ENCODE data around the gene LIN9. TPM values are rescaled to one million over a fixed set of nuclear protein-coding genes. Genes with fewer than 3 reads are reported as not detected.

Gene LIN9
- total and polyA plus RNA-seq, 5 donors, result 5.0 to 9.9 (median 7.1) TPM

DNA sequence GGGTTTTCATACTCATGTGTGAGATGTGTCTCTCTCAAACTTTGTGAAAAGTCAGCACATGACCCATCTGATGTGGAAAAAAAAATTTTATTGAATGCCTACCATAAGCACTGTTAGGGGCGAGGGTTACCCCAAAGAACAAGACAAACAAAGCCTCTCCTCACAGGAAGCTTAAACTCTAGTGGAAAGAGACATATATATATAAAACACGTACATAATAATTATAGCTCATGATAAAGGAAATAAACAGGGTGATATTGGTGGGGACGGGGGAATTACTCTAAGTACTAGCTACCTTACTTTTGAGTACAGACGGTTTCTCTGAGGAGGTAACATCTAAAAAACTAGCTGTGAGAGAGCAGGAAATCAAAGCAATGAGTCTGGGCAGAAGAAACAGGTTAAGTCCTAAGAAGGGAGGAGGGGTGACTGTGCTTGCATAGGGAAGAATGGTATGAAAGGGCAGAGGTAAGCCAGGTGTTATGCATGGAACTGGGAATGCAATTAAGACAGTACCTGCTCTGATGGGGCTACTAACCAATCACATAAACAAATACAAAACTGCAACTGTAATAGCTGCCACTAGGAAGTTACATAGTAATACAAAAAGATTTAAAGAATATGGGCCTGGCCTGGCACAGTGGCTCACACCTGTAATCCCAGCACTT lies 4.5 kb downstream of the LIN9 start:
- Histone ChIP-seq H3K27me3 (ENCODE audit: control insufficient read depth, insufficient read depth) (no peaks in the 10 kb centered on the region), H3K27ac (ENCODE audit: low read length) (no peak overlapping the region), H3K9me3 (ENCODE audit: control insufficient read depth, low read length) (no peaks in the 10 kb centered on the region), H3K4me3 (ENCODE audit: low read length) (no peak overlapping the region), H3K4me1 (ENCODE audit: control insufficient read depth, insufficient read depth, low read length) (no peaks in the 10 kb centered on the region)
- ATAC-seq (no peak), DNase-seq (no peak)
- WGBS, result 88% methylated on average over 4 of the region's 4 CpGs
- intact Hi-C loops (cut with DNase I), result no loop called here

GRCh38 chr1:226302731-226303130 lies 6.2 kb downstream of the LIN9 start:
- intact Hi-C loops (cut with DNase I), result no loop called here
- Histone ChIP-seq H3K27ac (ENCODE audit: low read length) (no peak overlapping the region), H3K4me1 (ENCODE audit: control insufficient read depth, insufficient read depth, low read length) (no peaks in the 10 kb centered on the region), H3K27me3 (ENCODE audit: control insufficient read depth, insufficient read depth) (no peaks in the 10 kb centered on the region), H3K9me3 (ENCODE audit: control insufficient read depth, low read length) (no peaks in the 10 kb centered on the region), H3K4me3 (ENCODE audit: low read length) (no peak overlapping the region)
- ATAC-seq, result no peak
- 93% methylated on average over 1 of the region's 1 CpG for WGBS
- no peak for DNase-seq

GRCh38 chr1:226296911-226297310 lies 12.1 kb downstream of the LIN9 start:
- no peak for ATAC-seq
- WGBS, result 98% methylated on average over 5 of the region's 5 CpGs
- H3K4me3 ChIP-seq (ENCODE audit: low read length), result no peak overlapping the region
- no peaks in the 10 kb centered on the region for H3K9me3 ChIP-seq (ENCODE audit: control insufficient read depth, low read length)
- no peak for DNase-seq
- no peaks in the 10 kb centered on the region for H3K27me3 ChIP-seq (ENCODE audit: control insufficient read depth, insufficient read depth)
- intact Hi-C loops (cut with DNase I), result no loop called here
- H3K27ac ChIP-seq (ENCODE audit: low read length), result no peak overlapping the region
- H3K4me1 ChIP-seq (ENCODE audit: control insufficient read depth, insufficient read depth, low read length), result no peaks in the 10 kb centered on the region

DNA sequence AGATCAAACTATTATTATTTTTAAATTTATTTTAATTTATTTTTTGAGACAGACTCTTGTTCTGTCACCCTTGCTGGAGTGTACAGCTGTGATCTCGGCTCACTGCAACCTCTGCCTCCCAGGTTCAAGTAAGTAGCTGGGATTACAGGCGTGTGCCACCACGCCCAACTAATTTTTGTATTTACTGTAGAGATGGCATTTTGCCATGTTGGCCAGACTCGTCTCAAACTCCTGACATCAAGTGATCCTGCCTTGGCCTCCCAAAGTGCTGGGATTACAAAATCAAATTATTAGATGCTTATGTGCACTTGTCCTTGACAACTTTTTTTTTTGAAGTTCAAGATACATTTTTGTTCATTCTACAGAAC lies 15.4 kb downstream of the LIN9 start:
- no peaks in the 10 kb centered on the region for H3K9me3 ChIP-seq (ENCODE audit: control insufficient read depth, low read length)
- intact Hi-C loops (cut with DNase I), result no loop called here
- H3K4me3 ChIP-seq (ENCODE audit: low read length), result no peak overlapping the region
- WGBS, result 80% methylated on average over 4 of the region's 4 CpGs
- DNase-seq, result no peak
- no peaks in the 10 kb centered on the region for H3K4me1 ChIP-seq (ENCODE audit: control insufficient read depth, insufficient read depth, low read length)
- H3K27ac ChIP-seq (ENCODE audit: low read length), result no peak overlapping the region
- no peaks in the 10 kb centered on the region for H3K27me3 ChIP-seq (ENCODE audit: control insufficient read depth, insufficient read depth)
- ATAC-seq, result no peak

DNA sequence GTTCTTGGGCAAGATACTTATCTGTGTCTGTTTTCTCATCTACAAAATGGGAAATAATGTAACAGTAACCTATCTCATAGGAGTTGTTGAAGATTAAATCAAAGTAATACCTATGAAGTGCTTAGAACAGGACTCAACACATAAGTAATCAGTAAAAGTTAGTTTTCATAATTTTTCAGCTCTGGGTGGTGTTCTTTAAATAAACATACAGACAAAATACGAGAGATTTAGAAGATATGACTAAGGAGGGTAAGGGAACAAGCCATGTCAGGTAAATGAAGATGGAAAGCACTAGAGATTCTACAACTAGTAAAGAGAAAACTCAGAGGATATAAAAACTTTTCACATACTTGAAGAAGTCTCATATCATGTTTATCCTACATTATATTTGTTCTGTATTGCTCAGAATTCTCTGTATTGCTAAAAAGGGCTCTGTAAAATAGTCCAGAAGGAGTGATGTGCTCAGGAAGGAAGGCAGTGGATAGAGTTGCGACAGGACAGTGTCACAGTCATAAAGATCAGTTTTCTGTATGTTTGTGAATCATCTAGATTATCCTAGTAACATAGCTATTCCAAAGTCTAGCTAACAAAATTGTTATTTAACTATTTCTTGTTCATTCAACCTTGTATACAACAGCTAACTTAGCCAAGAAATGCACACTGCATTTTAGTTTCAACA lies 16.0 kb downstream of the LIN9 start:
- Histone ChIP-seq H3K27ac (ENCODE audit: low read length) (no peak overlapping the region), H3K27me3 (ENCODE audit: control insufficient read depth, insufficient read depth) (no peaks in the 10 kb centered on the region), H3K4me1 (ENCODE audit: control insufficient read depth, insufficient read depth, low read length) (no peaks in the 10 kb centered on the region), H3K4me3 (ENCODE audit: low read length) (no peak overlapping the region), H3K9me3 (ENCODE audit: control insufficient read depth, low read length) (no peaks in the 10 kb centered on the region)
- DNase-seq, result no peak
- intact Hi-C loops (cut with DNase I), result no loop called here
- no peak for ATAC-seq
- 92% methylated on average over 2 of the region's 2 CpGs for WGBS

- no peak for DNase-seq
- intact Hi-C loops (cut with DNase I), result no loop called here
Observed at GRCh38 chr1:226287587-226287986, 21.4 kb downstream of the LIN9 start.

GRCh38 chr1:226281058-226281457 lies 27.9 kb downstream of the LIN9 start:
- H3K27me3 ChIP-seq (ENCODE audit: control insufficient read depth, insufficient read depth), result no peaks in the 10 kb centered on the region
- WGBS, result 56% methylated on average over 1 of the region's 1 CpG
- intact Hi-C loops (cut with DNase I), result no loop called here
- DNase-seq (no peak), ATAC-seq (no peak)
- no peak overlapping the region for H3K4me3 ChIP-seq (ENCODE audit: low read length)
- no peaks in the 10 kb centered on the region for H3K9me3 ChIP-seq (ENCODE audit: control insufficient read depth, low read length)
- no peak overlapping the region for H3K27ac ChIP-seq (ENCODE audit: low read length)
- H3K4me1 ChIP-seq (ENCODE audit: control insufficient read depth, insufficient read depth, low read length), result no peaks in the 10 kb centered on the region

More at GRCh38 chr1:226287587-226287986, 21.4 kb downstream of the LIN9 start:
- 93% methylated on average over 4 of the region's 4 CpGs for WGBS
- H3K4me1 ChIP-seq (ENCODE audit: control insufficient read depth, insufficient read depth, low read length), result no peaks in the 10 kb centered on the region
- H3K27ac ChIP-seq (ENCODE audit: low read length), result no peak overlapping the region
- H3K9me3 ChIP-seq (ENCODE audit: control insufficient read depth, low read length), result no peaks in the 10 kb centered on the region
- no peak for ATAC-seq
- H3K27me3 ChIP-seq (ENCODE audit: control insufficient read depth, insufficient read depth), result no peaks in the 10 kb centered on the region
- H3K4me3 ChIP-seq (ENCODE audit: low read length), result no peak overlapping the region

DNA sequence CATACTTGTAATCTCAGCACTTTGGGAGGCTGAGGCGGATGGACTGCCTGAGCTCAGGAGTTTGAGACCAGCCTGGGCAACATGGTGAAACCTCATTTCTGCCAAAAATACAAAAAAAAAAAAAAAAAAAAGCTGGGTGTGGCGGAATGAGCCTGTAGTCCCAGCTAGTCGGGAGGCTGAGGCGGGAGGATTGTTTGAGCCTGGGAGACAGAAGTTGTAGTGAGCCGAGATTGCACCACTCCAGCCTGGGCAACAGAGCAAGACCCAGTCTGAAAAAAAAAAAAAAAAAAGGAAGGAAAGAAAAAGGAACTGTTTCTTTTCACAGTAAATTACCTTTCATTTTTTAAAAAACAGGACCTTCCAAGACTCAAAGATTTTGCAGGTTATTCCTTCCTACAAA lies 29.5 kb downstream of the LIN9 start:
- H3K4me1 ChIP-seq (ENCODE audit: control insufficient read depth, insufficient read depth, low read length), result no peaks in the 10 kb centered on the region
- no peak for DNase-seq
- H3K4me3 ChIP-seq (ENCODE audit: low read length), result no peak overlapping the region
- intact Hi-C loops (cut with DNase I), result no loop called here
- no peak overlapping the region for H3K27ac ChIP-seq (ENCODE audit: low read length)
- ATAC-seq, result no peak
- no peaks in the 10 kb centered on the region for H3K27me3 ChIP-seq (ENCODE audit: control insufficient read depth, insufficient read depth)
- H3K9me3 ChIP-seq (ENCODE audit: control insufficient read depth, low read length), result no peaks in the 10 kb centered on the region
- WGBS, result 88% methylated on average over 5 of the region's 5 CpGs

- 85% methylated on average over 8 of the region's 8 CpGs for WGBS
- no peak for ATAC-seq
- Histone ChIP-seq H3K4me3 (ENCODE audit: low read length) (no peak overlapping the region), H3K27me3 (ENCODE audit: control insufficient read depth, insufficient read depth) (no peaks in the 10 kb centered on the region), H3K9me3 (ENCODE audit: control insufficient read depth, low read length) (no peaks in the 10 kb centered on the region), H3K27ac (ENCODE audit: low read length) (no peak overlapping the region), H3K4me1 (ENCODE audit: control insufficient read depth, insufficient read depth, low read length) (no peaks in the 10 kb centered on the region)
- intact Hi-C loops (cut with DNase I), result no loop called here
- no peak for DNase-seq
Observed at GRCh38 chr1:226277897-226278296, 31.1 kb downstream of the LIN9 start.

- WGBS, result 96% methylated on average over 4 of the region's 4 CpGs
- DNase-seq, result no peak
Observed at GRCh38 chr1:226276987-226277386, 32.0 kb downstream of the LIN9 start.

DNA sequence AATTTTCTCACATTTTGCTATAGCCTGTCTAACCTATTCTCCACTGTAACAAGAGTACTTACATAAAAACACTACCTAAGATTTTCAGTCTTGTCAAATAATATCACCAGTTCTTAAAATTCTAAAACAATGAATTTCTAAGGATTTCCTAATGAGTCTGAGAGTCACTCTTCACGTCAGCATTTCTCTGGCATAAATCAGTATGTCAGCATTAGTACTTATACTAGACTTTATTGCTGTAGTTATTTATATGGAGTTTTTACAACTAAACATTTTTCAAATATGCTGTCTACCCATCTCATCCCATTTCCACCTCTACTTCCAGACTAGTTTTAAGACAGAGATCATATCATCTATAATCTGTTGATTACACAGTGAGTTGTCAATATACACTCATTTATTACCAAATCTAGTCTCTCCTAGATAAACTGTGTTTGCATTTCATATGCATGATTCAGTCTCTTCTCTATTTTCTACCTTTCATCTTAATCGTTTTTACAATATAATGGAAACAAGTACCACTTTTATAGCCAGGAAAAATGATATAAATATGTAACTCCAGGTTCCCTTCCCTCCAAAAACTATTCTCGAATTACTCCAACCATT lies 32.8 kb downstream of the LIN9 start:
- Histone ChIP-seq H3K27ac (ENCODE audit: low read length) (no peak overlapping the region), H3K9me3 (ENCODE audit: control insufficient read depth, low read length) (no peaks in the 10 kb centered on the region), H3K4me1 (ENCODE audit: control insufficient read depth, insufficient read depth, low read length) (no peaks in the 10 kb centered on the region), H3K4me3 (ENCODE audit: low read length) (no peak overlapping the region), H3K27me3 (ENCODE audit: control insufficient read depth, insufficient read depth) (no peaks in the 10 kb centered on the region)
- WGBS, result 90% methylated on average over 3 of the region's 3 CpGs
- intact Hi-C loops (cut with DNase I), result no loop called here
- no peak for ATAC-seq
- DNase-seq, result no peak

More at GRCh38 chr1:226276987-226277386, 32.0 kb downstream of the LIN9 start:
- Histone ChIP-seq H3K4me1 (ENCODE audit: control insufficient read depth, insufficient read depth, low read length) (no peaks in the 10 kb centered on the region), H3K9me3 (ENCODE audit: control insufficient read depth, low read length) (no peaks in the 10 kb centered on the region), H3K27me3 (ENCODE audit: control insufficient read depth, insufficient read depth) (no peaks in the 10 kb centered on the region), H3K4me3 (ENCODE audit: low read length) (no peak overlapping the region), H3K27ac (ENCODE audit: low read length) (no peak overlapping the region)
- ATAC-seq, result no peak
- intact Hi-C loops (cut with DNase I), result no loop called here
